ENCODE data around the gene CABLES1.

CABLES1 gene

GRCh38 chr18:23196119-23197007 is 61.1 kb downstream of the CABLES1 start:
- no peak for DNase-seq

GRCh38 chr18:23198217-23198845 is 63.0 kb downstream of the CABLES1 start:
- no peak for DNase-seq

- DNase-seq: no peak
Measured at GRCh38 chr18:23200756-23201155, 65.5 kb downstream of the CABLES1 start.

- no peak for DNase-seq
Measured at GRCh38 chr18:23201741-23202140, 66.5 kb downstream of the CABLES1 start.

GRCh38 chr18:23203891-23204432 is 68.7 kb downstream of the CABLES1 start:
- DNase-seq: no peak

- DNase-seq: no peak
Measured at GRCh38 chr18:23204589-23205235, 69.4 kb downstream of the CABLES1 start.

- DNase-seq: no peak
Measured at GRCh38 chr18:23205980-23206379, 70.7 kb downstream of the CABLES1 start.

GRCh38 chr18:23207191-23207955 is 72.1 kb downstream of the CABLES1 start:
- DNase-seq: no peak

- no peak for DNase-seq
Measured at GRCh38 chr18:23207994-23208393, 72.7 kb downstream of the CABLES1 start.

GRCh38 chr18:23208600-23208999 is 73.3 kb downstream of the CABLES1 start:
- DNase-seq: no peak

GRCh38 chr18:23209031-23209430 is 73.7 kb downstream of the CABLES1 start:
- no peak for DNase-seq

- no peak for DNase-seq
Measured at GRCh38 chr18:23209796-23210195, 74.5 kb downstream of the CABLES1 start.

- no peak for DNase-seq
Measured at GRCh38 chr18:23210526-23210925, 75.2 kb downstream of the CABLES1 start.

GRCh38 chr18:23211146-23211545 is 75.9 kb downstream of the CABLES1 start:
- no peak for DNase-seq

GRCh38 chr18:23212161-23212560 is 76.9 kb downstream of the CABLES1 start:
- DNase-seq: no peak

- no peak for DNase-seq
Measured at GRCh38 chr18:23213200-23213599, 77.9 kb downstream of the CABLES1 start.

GRCh38 chr18:23217781-23218180 is 82.5 kb downstream of the CABLES1 start:
- no peak for DNase-seq

GRCh38 chr18:23220355-23220754 is 85.1 kb downstream of the CABLES1 start:
- DNase-seq: no peak

GRCh38 chr18:23223641-23224040 is 88.4 kb downstream of the CABLES1 start:
- DNase-seq: no peak

GRCh38 chr18:23225503-23225902 is 90.2 kb downstream of the CABLES1 start:
- DNase-seq: no peak

GRCh38 chr18:23226391-23226790 is 91.1 kb downstream of the CABLES1 start:
- DNase-seq: no peak

- DNase-seq: no peak
Measured at GRCh38 chr18:23226930-23227725, 91.8 kb downstream of the CABLES1 start.

Data from activated CD4-positive, alpha-beta T cell treated with anti-CD3 and anti-CD28 coated beads for 4 hours (primary cell).